Measurements from ENCODE around the gene PISD.
A peak's percentile ranks its signal among the peaks of the same experiment; 100 is the strongest.

- TF ChIP-seq CTCF (IDR thresholded peaks at IDR 0.05) (no peak), POLR2A (IDR thresholded peaks at IDR 0.05) (no peak), POLR2AphosphoS5 (IDR thresholded peaks at IDR 0.05) (peak in 2 of 3 donors; percentile 20 to 38)
Observed at GRCh38 chr22:31683181-31684105, 21.4 kb upstream of the PISD start.
